Tibial nerve (tissue), 4 donors: ENCODE measurements around the gene NAT10. TPM values are rescaled to one million over a fixed set of nuclear protein-coding genes. Genes with fewer than 3 reads are reported as not detected.

Experiments
- DNase-seq, 2 donors: peaks; one replicate each; pipeline ENCODE4 v3.0.0-alpha.2; 2019; ENCODE audit warnings: low spot score in 2 of 2
- H3K27ac ChIP-seq, 4 donors: fragments of 200-600 bp; sonication (generic) in 3 of 4; one replicate each; pipeline ENCODE4 v1.5.1; 2017 to 2019; ENCODE audit warnings: mild to moderate bottlenecking in 1 of 4
- H3K27me3 ChIP-seq, 2 donors: fragments of 200-600 bp; sonication (generic) in 1 of 2; one replicate each; pipeline versions ENCODE4 v1.5.1 to v1.6.0; 2017 to 2019
- H3K36me3 ChIP-seq, 3 donors: fragments of 200-600 bp; sonication (generic); one replicate each; pipeline ENCODE4 v1.5.1; 2018 to 2019
- H3K4me1 ChIP-seq, 4 donors: fragments of 200-600 bp; sonication (generic) in 3 of 4; one replicate each; pipeline ENCODE4 v1.5.1; 2017 to 2019
- H3K4me3 ChIP-seq, 4 donors: fragments of 200-600 bp; sonication (generic) in 3 of 4; one replicate each; pipeline ENCODE4 v1.5.1; 2017 to 2019; ENCODE audit warnings: mild to moderate bottlenecking in 1 of 4, moderate library complexity in 1 of 4
- H3K9me3 ChIP-seq, 4 donors: fragments of 200-600 bp; sonication (generic) in 3 of 4; one replicate each; pipeline ENCODE4 v1.5.1; 2017 to 2019
- CTCF ChIP-seq, 5 experiments: fragments of 200-600 bp in 3 of 5; fragments of 450-650 bp in 2 of 5; sonication (generic) in 3 of 5; IDR thresholded peaks; one replicate each; pipeline ENCODE4 v1.5.1; 2016 to 2019; ENCODE audit warnings: antibody characterized with exemption in 5 of 5, mild to moderate bottlenecking in 3 of 5, moderate library complexity in 2 of 5
- EP300 ChIP-seq, 2 donors: sonication (generic); formaldehyde crosslinking; IDR thresholded peaks; one replicate each; pipeline ENCODE4 v1.6.1; 2017; ENCODE audit warnings: antibody characterized with exemption in 2 of 2, mild to moderate bottlenecking in 1 of 2
- POLR2A ChIP-seq, 2 donors: fragments of 450-650 bp; IDR thresholded peaks; one replicate each; pipeline ENCODE4 v1.6.1; 2017; ENCODE audit warnings: antibody characterized with exemption in 2 of 2, mild to moderate bottlenecking in 2 of 2, moderate library complexity in 2 of 2
- WGBS, 2 donors: methylation state at CpG; one replicate each; pipeline ENCODE4 v1.1.5; 2018; 5-methylcytosine and 5-hydroxymethylcytosine counted together
- total RNA-seq, 4 donors: library from RNA; depleted of rRNA; stranded (reverse); fragments of >200 nt; gene quantifications; one replicate each; pipeline ENCODE4 v1.1.0, GENCODE V29; 2016

The NAT10 gene
- total RNA-seq, 4 donors from 2014 or later = 34.3 to 41.4 (median 38.7) TPM

- DNase-seq = no peak
- Histone ChIP-seq H3K4me1 (peaks cover 0 to 43% (median 14%) of the 10 kb centered on the region in 4 donors), H3K36me3 (no peaks in the 10 kb centered on the region), H3K27ac (no peak overlapping the region), H3K27me3 (no peaks in the 10 kb centered on the region), H3K9me3 (no peaks in the 10 kb centered on the region), H3K4me3 (no peak overlapping the region)
- TF ChIP-seq CTCF (IDR thresholded peaks at IDR 0.05) (no peak), POLR2A (IDR thresholded peaks at IDR 0.05) (no peak), EP300 (IDR thresholded peaks at IDR 0.05) (no peak)
- 45 to 52% methylated on average over 18 to 22 of the region's 22 CpGs for WGBS, 2 donors
Observed at GRCh38 chr11:34185926-34186841, 80.8 kb downstream of the NAT10 start.

GRCh38 chr11:34188181-34188580, 82.8 kb downstream of the NAT10 start:
- Histone ChIP-seq H3K9me3 (no peaks in the 10 kb centered on the region), H3K36me3 (no peaks in the 10 kb centered on the region), H3K27me3 (no peaks in the 10 kb centered on the region), H3K4me1 (peaks cover 0 to 49% (median 23%) of the 10 kb centered on the region in 4 donors), H3K4me3 (no peak overlapping the region), H3K27ac (no peak overlapping the region)
- 75 to 86% methylated on average over 5 of the region's 5 CpGs for WGBS, 2 donors
- no peak for DNase-seq
- TF ChIP-seq CTCF (IDR thresholded peaks at IDR 0.05) (no peak), POLR2A (IDR thresholded peaks at IDR 0.05) (no peak), EP300 (IDR thresholded peaks at IDR 0.05) (no peak)

GRCh38 chr11:34189191-34189590, 83.8 kb downstream of the NAT10 start:
- 80 to 86% methylated on average over 9 of the region's 9 CpGs for WGBS, 2 donors
- no peak for DNase-seq
- H3K9me3 ChIP-seq = no peaks in the 10 kb centered on the region
- no peak overlapping the region for H3K27ac ChIP-seq
- no peak for TF ChIP-seq POLR2A (IDR thresholded peaks at IDR 0.05)
- no peak for TF ChIP-seq CTCF (IDR thresholded peaks at IDR 0.05)
- no peak for TF ChIP-seq EP300 (IDR thresholded peaks at IDR 0.05)
- H3K4me1 ChIP-seq = peaks cover 0 to 48% (median 27%) of the 10 kb centered on the region in 4 donors
- H3K27me3 ChIP-seq = no peaks in the 10 kb centered on the region
- H3K36me3 ChIP-seq = no peaks in the 10 kb centered on the region
- H3K4me3 ChIP-seq = no peak overlapping the region

GRCh38 chr11:34190192-34191139, 85.0 kb downstream of the NAT10 start:
- peaks cover 0 to 42% (median 27%) of the 10 kb centered on the region in 4 donors for H3K4me1 ChIP-seq
- 91 to 94% methylated on average over 8 of the region's 8 CpGs for WGBS, 2 donors
- no peaks in the 10 kb centered on the region for H3K36me3 ChIP-seq
- no peak overlapping the region for H3K4me3 ChIP-seq
- no peak for DNase-seq
- H3K27me3 ChIP-seq = no peaks in the 10 kb centered on the region
- TF ChIP-seq CTCF (IDR thresholded peaks at IDR 0.05) (no peak), POLR2A (IDR thresholded peaks at IDR 0.05) (no peak), EP300 (IDR thresholded peaks at IDR 0.05) (no peak)
- no peak overlapping the region for H3K27ac ChIP-seq
- H3K9me3 ChIP-seq = no peaks in the 10 kb centered on the region
